CD4-positive, alpha-beta T cell treated with Interleukin-4 for 1 hour (primary cell): ENCODE measurements around the gene MNDA.
"Not testable (repeated sequence)": the region's sequence is repeated elsewhere in the genome, so short reads cannot be mapped to it uniquely, and the experiment has no call there.

Source experiments
- DNase-seq, 2 donors: peaks; one replicate each; pipeline ENCODE4 v3.0.0-alpha.2; 2020 to 2022

The MNDA gene

GRCh38 chr1:158839566-158839965 lies 8.4 kb downstream of the MNDA start:
- no peak for DNase-seq

GRCh38 chr1:158840236-158840635 lies 9.1 kb downstream of the MNDA start:
- DNase-seq: no peak

GRCh38 chr1:158864595-158864994 lies 33.4 kb downstream of the MNDA start:
- DNase-seq: no peak

- not testable (repeated sequence) for DNase-seq
Measured at GRCh38 chr1:158870438-158870837, 39.3 kb downstream of the MNDA start.

- DNase-seq: no peak
Measured at GRCh38 chr1:158873141-158873540, 42.0 kb downstream of the MNDA start.

GRCh38 chr1:158893654-158894053 lies 62.5 kb downstream of the MNDA start:
- no peak for DNase-seq

- no peak for DNase-seq
Measured at GRCh38 chr1:158898722-158899121, 67.6 kb downstream of the MNDA start.
